Measurements from ENCODE around the gene SLC4A3.

GRCh38 chr2:219625179-219625578, 2.3 kb upstream of the SLC4A3 start:
- TF ChIP-seq SUZ12 (IDR thresholded peaks at IDR 0.05) (no peak), FOXA1 (IDR thresholded peaks at IDR 0.05) (no peak), ELF4 (IDR thresholded peaks at IDR 0.05) (no peak)

Data from HEK293T (cell line).